Mucosa of descending colon (tissue), 3 donors: ENCODE data around the gene AMER3. TPM values are rescaled to one million over a fixed set of nuclear protein-coding genes. Genes with fewer than 3 reads are reported as not detected.

Source experiments
- ATAC-seq: fragments of 200-7000 bp; cut with Tn5 transposase; one replicate; pipeline ENCODE4 v1.9.1; 2020; ENCODE audit warnings: mild to moderate bottlenecking, moderate library complexity
- DNase-seq, 3 donors: peaks; one replicate each; pipeline ENCODE4 v3.0.0-alpha.2; 2020
- H3K36me3 ChIP-seq: fragments of 200-600 bp; one replicate; pipeline ENCODE4 v1.8.0; 2021; ENCODE audit warnings: low read depth, mild to moderate bottlenecking
- H3K4me1 ChIP-seq: fragments of 200-600 bp; one replicate; pipeline ENCODE4 v1.8.0; 2021; ENCODE audit warnings: low read depth, mild to moderate bottlenecking
- H3K4me3 ChIP-seq: fragments of 200-600 bp; one replicate; pipeline ENCODE4 v1.8.0; 2021; ENCODE audit warnings: mild to moderate bottlenecking
- H3K9me3 ChIP-seq: fragments of 200-600 bp; one replicate; pipeline ENCODE4 v1.8.0; 2021; ENCODE audit warnings: mild to moderate bottlenecking
- intact Hi-C, 2 donors: fragments of 100-400 bp; cut with DNase I in 1 of 2; cut with micrococcal nuclease in 1 of 2; formaldehyde crosslinking; loops; one replicate each; pipeline versions ENCODE4 v1.11.0 to v1.11.1; 2022; cut with DNase I, micrococcal nuclease
- total RNA-seq, 3 donors: library from RNA; stranded (reverse); fragmentation: NEBNext Ultra II Directional in 2 of 3; extraction: Animal tissue kit (Norgen Biotek cat#: 25700) in 2 of 3; gene quantifications; one replicate each; pipeline versions ENCODE4 v1.2.1 to v1.2.4, GENCODE V29; 2021 to 2023
- TF ChIP-seq, protein P1 (sequence below): fragments of 200-600 bp; IDR thresholded peaks from one replicate; pipeline ENCODE4 v1.8.0; 2022; ENCODE audit warnings: antibody characterized with exemption, mild to moderate bottlenecking
- donor health status: DM: no; HTN: no; CAD: no; lungs with moderate emphysema.
- donor health status: DM: no; HTN: no; CAD: no.
- donor health status: DM: no; HTN: yes; CAD: no.

Gene AMER3
- total RNA-seq, 3 donors from 2014 or later = 0.16 to 0.55 (median 0.52) TPM

DNA sequence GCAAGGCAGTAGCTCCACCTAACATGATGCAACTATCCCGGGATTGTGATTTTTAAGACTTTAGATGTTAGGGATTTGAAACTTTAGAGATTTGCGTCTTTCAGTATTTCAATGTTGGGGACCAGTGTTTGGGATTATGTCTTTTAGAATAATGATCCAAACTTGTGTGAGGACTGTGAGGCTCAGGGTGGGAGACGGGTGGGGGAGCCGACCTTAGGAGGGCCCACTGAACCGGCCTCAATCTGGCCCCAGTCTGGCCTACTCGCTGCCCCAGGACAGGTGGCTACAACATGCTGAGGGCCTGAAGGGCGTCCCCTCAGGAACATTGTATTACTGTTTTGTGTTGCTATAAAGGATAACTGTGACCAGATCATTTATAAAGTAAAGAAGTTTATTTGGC, 10.7 kb downstream of the AMER3 start:
- DNase-seq = no peak
- H3K9me3 ChIP-seq = no peaks in the 10 kb centered on the region
- no peak overlapping the region for H3K4me3 ChIP-seq
- no peaks in the 10 kb centered on the region for H3K4me1 ChIP-seq
- TF ChIP-seq, protein P1, sequence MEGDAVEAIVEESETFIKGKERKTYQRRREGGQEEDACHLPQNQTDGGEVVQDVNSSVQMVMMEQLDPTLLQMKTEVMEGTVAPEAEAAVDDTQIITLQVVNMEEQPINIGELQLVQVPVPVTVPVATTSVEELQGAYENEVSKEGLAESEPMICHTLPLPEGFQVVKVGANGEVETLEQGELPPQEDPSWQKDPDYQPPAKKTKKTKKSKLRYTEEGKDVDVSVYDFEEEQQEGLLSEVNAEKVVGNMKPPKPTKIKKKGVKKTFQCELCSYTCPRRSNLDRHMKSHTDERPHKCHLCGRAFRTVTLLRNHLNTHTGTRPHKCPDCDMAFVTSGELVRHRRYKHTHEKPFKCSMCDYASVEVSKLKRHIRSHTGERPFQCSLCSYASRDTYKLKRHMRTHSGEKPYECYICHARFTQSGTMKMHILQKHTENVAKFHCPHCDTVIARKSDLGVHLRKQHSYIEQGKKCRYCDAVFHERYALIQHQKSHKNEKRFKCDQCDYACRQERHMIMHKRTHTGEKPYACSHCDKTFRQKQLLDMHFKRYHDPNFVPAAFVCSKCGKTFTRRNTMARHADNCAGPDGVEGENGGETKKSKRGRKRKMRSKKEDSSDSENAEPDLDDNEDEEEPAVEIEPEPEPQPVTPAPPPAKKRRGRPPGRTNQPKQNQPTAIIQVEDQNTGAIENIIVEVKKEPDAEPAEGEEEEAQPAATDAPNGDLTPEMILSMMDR = no peak
- ATAC-seq = no peak
- intact Hi-C loops = no loop called here
- H3K36me3 ChIP-seq = no peaks in the 10 kb centered on the region

DNA sequence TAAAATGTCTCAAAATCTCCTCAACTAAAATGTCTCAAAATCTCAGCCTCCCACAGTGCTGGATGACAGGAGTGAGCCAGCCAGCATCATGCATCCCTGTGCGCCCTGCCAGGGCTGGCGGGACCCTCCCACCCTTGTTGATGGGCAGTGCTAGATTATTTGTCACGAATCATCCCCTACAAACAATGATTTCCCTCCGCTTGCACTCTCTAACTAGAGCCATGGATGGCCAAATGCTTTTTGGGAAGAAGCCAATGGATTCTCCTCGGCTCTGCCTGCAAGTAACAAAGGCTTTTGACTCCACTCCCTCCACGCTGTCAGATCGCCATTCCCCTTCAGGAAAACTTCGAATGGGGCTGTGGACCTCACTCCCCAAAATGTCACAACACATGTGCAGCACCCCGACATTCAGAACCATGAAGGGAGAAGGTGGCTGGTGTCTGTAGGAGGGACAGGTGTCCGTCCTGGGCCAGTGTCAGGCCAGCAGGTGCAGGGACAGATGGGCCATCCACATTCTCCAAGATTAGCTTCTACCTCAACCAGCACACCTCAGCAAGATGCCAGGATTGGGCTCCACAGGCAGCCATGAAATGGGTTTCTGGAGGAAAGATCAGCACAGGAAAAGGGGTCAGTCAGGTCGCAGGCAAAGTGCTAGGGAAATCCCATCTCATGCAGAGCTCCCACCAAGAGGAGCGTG, 11.5 kb downstream of the AMER3 start:
- DNase-seq (no peak), ATAC-seq (no peak)
- Histone ChIP-seq H3K4me3 (no peak overlapping the region), H3K36me3 (no peaks in the 10 kb centered on the region), H3K9me3 (no peaks in the 10 kb centered on the region), H3K4me1 (no peaks in the 10 kb centered on the region)
- intact Hi-C loops = no loop called here
- TF ChIP-seq, protein P1 = no peak

DNA sequence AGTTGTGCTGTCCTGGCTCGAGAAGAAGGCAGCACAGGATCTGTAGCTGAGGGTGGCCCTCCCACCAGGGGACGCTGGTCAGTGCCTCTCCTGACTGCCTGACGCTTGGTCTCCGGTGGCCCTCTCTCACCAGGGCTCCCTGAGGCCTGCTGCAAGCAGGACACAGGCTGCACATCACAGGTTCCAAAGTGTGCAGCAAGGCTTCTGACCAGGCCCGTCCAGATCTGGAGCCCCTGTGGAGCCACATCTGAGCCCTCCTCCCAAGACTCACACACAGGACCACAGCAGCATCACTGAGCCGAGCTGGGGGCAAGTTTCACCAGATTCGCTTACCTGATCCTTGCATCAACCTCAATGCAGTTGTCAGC, 12.1 kb downstream of the AMER3 start:
- DNase-seq (no peak), ATAC-seq (no peak)
- Histone ChIP-seq H3K36me3 (no peaks in the 10 kb centered on the region), H3K4me1 (no peaks in the 10 kb centered on the region), H3K9me3 (no peaks in the 10 kb centered on the region), H3K4me3 (no peak overlapping the region)
- TF ChIP-seq, protein P1 = no peak
- intact Hi-C loops = no loop called here

DNA sequence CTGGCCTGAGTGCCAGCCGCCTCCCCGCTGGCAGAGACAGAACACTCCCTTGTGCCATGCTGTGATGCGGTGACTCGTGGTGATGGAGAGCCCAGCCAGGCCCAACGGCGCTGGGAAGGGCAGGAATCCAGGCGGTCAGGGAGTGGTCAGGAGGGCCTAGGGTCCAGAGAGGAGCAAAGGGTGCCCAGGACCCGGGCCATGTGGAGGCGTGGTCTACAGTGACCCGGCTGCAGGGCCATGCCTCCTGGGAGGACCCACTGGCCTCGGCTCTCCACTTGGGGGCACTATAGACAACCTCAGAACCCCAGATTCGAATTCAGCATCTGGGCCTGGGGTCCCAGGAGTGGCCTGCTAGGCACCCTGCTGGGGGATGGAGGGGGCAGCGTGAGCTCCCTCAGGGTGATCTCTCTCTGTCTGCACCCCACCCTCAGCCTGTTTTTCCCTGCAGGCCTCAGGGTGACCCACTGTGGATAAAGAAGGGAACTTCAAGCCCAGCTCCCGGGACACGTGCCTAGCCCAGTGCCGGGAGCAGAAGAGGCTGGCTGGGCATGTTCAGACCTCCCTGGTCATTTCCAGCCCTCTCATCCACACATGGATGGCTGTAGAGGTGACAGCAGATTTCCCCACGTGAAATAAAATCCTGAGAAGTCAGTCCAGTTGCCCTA, 13.0 kb downstream of the AMER3 start:
- Histone ChIP-seq H3K4me3 (no peak overlapping the region), H3K36me3 (no peaks in the 10 kb centered on the region), H3K9me3 (no peaks in the 10 kb centered on the region), H3K4me1 (no peaks in the 10 kb centered on the region)
- ATAC-seq (no peak), DNase-seq (no peak)
- TF ChIP-seq, protein P1 = no peak
- intact Hi-C loops = no loop called here

DNA sequence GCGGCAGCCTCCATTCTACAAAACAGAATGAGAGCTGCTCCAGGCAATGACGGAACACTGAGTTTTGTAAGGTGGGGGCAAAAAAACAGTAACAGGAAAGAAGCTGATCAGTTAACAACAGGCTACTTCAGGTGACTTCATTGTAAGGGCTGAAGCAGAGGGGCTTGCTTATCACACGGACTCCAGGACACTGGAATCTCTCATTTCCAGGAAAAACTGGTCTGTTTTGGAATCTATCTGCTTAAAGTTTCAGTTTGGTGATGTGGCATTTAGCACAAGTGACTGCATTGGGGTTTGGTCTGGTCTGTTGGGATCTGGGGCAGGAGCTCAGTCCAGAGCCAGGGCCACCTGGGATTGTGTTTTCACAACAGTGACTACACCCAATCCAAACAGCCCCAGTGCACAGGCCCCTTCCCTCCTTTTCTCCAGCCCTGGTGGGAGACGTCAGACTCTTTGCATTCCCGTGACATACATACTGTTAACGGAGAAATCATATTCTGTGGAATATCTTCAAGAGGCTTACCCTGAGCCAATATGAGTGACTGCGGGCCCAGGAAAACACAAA, 14.1 kb downstream of the AMER3 start:
- no peak for ATAC-seq

More for the DNA sequence above, 14.1 kb downstream of the AMER3 start:
- no peak overlapping the region for H3K4me3 ChIP-seq
- no peak for DNase-seq
- TF ChIP-seq, protein P1 = no peak
- no peaks in the 10 kb centered on the region for H3K4me1 ChIP-seq
- no peaks in the 10 kb centered on the region for H3K36me3 ChIP-seq
- H3K9me3 ChIP-seq = no peaks in the 10 kb centered on the region
- intact Hi-C loops = no loop called here
